MM.1S (cell line): Measurements from ENCODE around the gene DCTN5.

Source experiments
- DNase-seq: peaks from one replicate; pipeline ENCODE4 v3.0.0-alpha.2; 2015
- H2AFZ ChIP-seq: fragments of 300-600 bp; sonication (generic); 2 replicates; pipeline ENCODE4 v1.6.0; 2016; ENCODE audit warnings: antibody characterized with exemption, low read length
- H3F3A ChIP-seq: fragments of 300-600 bp; sonication (generic); 2 replicates; pipeline ENCODE4 v1.6.1; 2016; ENCODE audit warnings: mild to moderate bottlenecking, antibody characterized with exemption, low read length, moderate library complexity, mixed read lengths; ENCODE audit not compliant: insufficient read depth
- H3K27ac ChIP-seq: fragments of 300-600 bp; sonication (generic); 2 replicates; pipeline ENCODE4 v1.5.1; 2016; ENCODE audit warnings: mild to moderate bottlenecking, low read length
- H3K27me3 ChIP-seq: fragments of 300-600 bp; sonication (generic); replicated peaks from 2 replicates; pipeline ENCODE4 v1.6.0; 2016; ENCODE audit warnings: low read length; ENCODE audit not compliant: insufficient read depth
- H3K36me3 ChIP-seq: fragments of 300-600 bp; sonication (generic); replicated peaks from 2 replicates; pipeline ENCODE4 v1.6.1; 2016; ENCODE audit warnings: mild to moderate bottlenecking, low read length, mixed read lengths; ENCODE audit not compliant: insufficient read depth
- H3K4me1 ChIP-seq: fragments of 300-600 bp; sonication (generic); 2 replicates; pipeline ENCODE4 v1.6.1; 2016; ENCODE audit warnings: low read length, mixed read lengths
- H3K4me2 ChIP-seq: fragments of 300-600 bp; sonication (generic); 2 replicates; pipeline ENCODE4 v1.6.0; 2016; ENCODE audit warnings: low read depth, low read length
- H3K4me3 ChIP-seq: fragments of 300-600 bp; sonication (generic); 2 replicates; pipeline ENCODE4 v1.5.1; 2016; ENCODE audit warnings: low read length, mixed read lengths
- H3K79me2 ChIP-seq: fragments of 300-600 bp; sonication (generic); 2 replicates; pipeline ENCODE4 v1.6.1; 2016; ENCODE audit warnings: mixed run types, low read length, mixed read lengths
- H3K9ac ChIP-seq: fragments of 300-600 bp; sonication (generic); 2 replicates; pipeline ENCODE4 v1.6.1; 2016; ENCODE audit warnings: low read length, mixed read lengths
- H3K9me2 ChIP-seq: fragments of 300-600 bp; sonication (generic); replicated peaks from 2 replicates; pipeline ENCODE4 v1.6.1; 2016; ENCODE audit warnings: mild to moderate bottlenecking, low read length, mixed read lengths; ENCODE audit not compliant: insufficient read depth
- H3K9me3 ChIP-seq: fragments of 300-600 bp; sonication (generic); replicated peaks from 2 replicates; pipeline ENCODE4 v1.6.1; 2016; ENCODE audit warnings: mild to moderate bottlenecking, low read length, mixed read lengths; ENCODE audit not compliant: insufficient read depth
- H4K20me1 ChIP-seq: fragments of 300-600 bp; sonication (generic); 2 replicates; pipeline ENCODE4 v1.6.1; 2016; ENCODE audit warnings: mild to moderate bottlenecking, low read length, moderate library complexity, mixed read lengths; ENCODE audit not compliant: insufficient read depth
- CTCF ChIP-seq: fragments of 300-600 bp; sonication (generic); IDR thresholded peaks from 2 replicates; pipeline ENCODE4 v1.5.1; 2016; ENCODE audit warnings: antibody characterized with exemption, low read length, mixed read lengths
- EZH2 ChIP-seq: fragments of 300-600 bp; sonication (generic); optimal IDR thresholded peaks from 2 replicates; pipeline ENCODE3; 2017; ENCODE audit warnings: low read depth, mild to moderate bottlenecking, antibody characterized with exemption, low read length, mixed read lengths
- EZH2phosphoT487 ChIP-seq: fragments of 300-600 bp; sonication (generic); IDR thresholded peaks from 2 replicates; pipeline ENCODE4 v1.6.1; 2018; ENCODE audit warnings: antibody characterized with exemption, low read length

DCTN5 gene

GRCh38 chr16:23668225-23668624 lies 27.0 kb downstream of the DCTN5 start:
- H3K27ac ChIP-seq: no peak overlapping the region
- no peak for TF ChIP-seq EZH2phosphoT487
- no peak for TF ChIP-seq CTCF
- TF ChIP-seq EZH2: no peak
- H3K36me3 ChIP-seq: no peaks in the 10 kb centered on the region; the same call in 1 of the 2 replicates
- no peaks in the 10 kb centered on the region for H3K9me3 ChIP-seq
- H3K79me2 ChIP-seq: no peaks in the 10 kb centered on the region
- no peak overlapping the region for H3K4me3 ChIP-seq
- no peaks in the 10 kb centered on the region for H4K20me1 ChIP-seq
- no peak for DNase-seq
- H3K27me3 ChIP-seq: no peaks in the 10 kb centered on the region
- H3K9ac ChIP-seq: no peak overlapping the region
- no peaks in the 10 kb centered on the region for H3F3A ChIP-seq
- no peaks in the 10 kb centered on the region for H3K9me2 ChIP-seq
- H2AFZ ChIP-seq: no peak overlapping the region
- no peaks in the 10 kb centered on the region for H3K4me1 ChIP-seq
- no peak overlapping the region for H3K4me2 ChIP-seq

DNA sequence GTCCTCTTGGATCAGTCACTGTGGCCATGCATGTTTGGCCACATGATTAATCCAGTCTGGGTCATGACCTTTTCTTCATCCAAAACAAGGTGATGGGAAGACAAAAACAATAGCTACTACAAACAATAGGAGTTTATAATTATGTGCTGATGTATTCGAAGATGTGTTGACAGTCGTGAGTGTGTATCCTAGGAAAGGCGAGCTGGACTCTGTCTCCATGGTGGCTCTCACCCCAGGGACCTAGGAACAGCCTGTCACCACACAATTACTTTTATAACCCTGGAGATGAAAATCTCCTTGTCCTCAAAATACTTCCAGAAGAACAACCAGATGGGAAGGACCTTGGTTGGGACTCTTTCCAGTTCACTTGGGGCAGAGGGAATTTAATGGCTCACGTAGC lies 27.6 kb downstream of the DCTN5 start:
- Histone ChIP-seq H4K20me1 (no peaks in the 10 kb centered on the region), H3K9ac (no peak overlapping the region), H3F3A (no peaks in the 10 kb centered on the region)

DNA sequence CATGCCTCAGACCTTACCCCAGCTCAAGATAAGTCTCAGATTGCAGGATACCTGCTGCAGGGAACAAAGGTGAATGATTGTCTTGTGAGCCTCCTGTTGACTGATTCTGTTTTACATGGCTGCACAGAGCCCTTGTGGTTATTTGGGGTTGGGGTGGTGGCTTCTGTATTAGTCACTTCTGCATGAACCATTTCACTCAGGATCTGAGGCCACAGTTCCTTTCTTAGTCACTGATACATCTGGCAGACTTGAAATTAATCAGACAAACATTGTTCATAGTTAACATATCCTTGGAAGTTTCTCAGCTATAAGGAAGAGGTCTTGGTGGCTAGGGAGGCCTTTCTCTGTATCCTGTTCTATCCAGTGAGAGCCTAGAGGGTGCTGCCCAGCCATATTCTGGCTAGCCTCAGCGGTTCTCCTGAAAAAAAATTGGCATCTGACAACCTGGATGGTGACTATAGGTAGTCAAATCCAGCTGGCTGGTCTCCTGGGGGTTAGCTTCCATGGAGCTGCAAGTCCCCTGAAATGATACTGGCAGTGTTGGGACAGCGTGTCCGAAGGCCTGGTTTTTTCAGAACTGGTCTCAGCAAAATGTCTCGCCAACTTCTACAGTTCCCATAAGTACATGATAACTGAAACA lies 29.0 kb downstream of the DCTN5 start:
- Histone ChIP-seq H3K4me2 (no peak overlapping the region), H3F3A (no peaks in the 10 kb centered on the region)
- no peak for DNase-seq

More for the DNA sequence above, 27.6 kb downstream of the DCTN5 start:
- H3K27ac ChIP-seq: no peak overlapping the region
- no peak overlapping the region for H3K4me2 ChIP-seq
- no peaks in the 10 kb centered on the region for H3K4me1 ChIP-seq
- no peaks in the 10 kb centered on the region; the same call in 1 of the 2 replicates for H3K36me3 ChIP-seq
- H3K4me3 ChIP-seq: no peak overlapping the region
- no peaks in the 10 kb centered on the region for H3K9me3 ChIP-seq
- H3K79me2 ChIP-seq: no peaks in the 10 kb centered on the region
- H3K27me3 ChIP-seq: no peaks in the 10 kb centered on the region
- TF ChIP-seq CTCF: no peak
- TF ChIP-seq EZH2phosphoT487: no peak
- TF ChIP-seq EZH2: no peak
- no peak overlapping the region for H2AFZ ChIP-seq
- no peaks in the 10 kb centered on the region for H3K9me2 ChIP-seq
- no peak for DNase-seq

More for the DNA sequence above, 29.0 kb downstream of the DCTN5 start:
- Histone ChIP-seq H3K27ac (no peak overlapping the region), H3K27me3 (no peaks in the 10 kb centered on the region), H4K20me1 (no peaks in the 10 kb centered on the region), H2AFZ (no peak overlapping the region), H3K36me3 (no peaks in the 10 kb centered on the region), H3K9ac (no peak overlapping the region), H3K9me3 (no peaks in the 10 kb centered on the region), H3K79me2 (no peaks in the 10 kb centered on the region), H3K9me2 (no peaks in the 10 kb centered on the region), H3K4me1 (no peaks in the 10 kb centered on the region), H3K4me3 (no peak overlapping the region)
- TF ChIP-seq EZH2 (no peak), EZH2phosphoT487 (no peak), CTCF (no peak)
